ENCODE measurements around the gene CCDC201. TPM values are rescaled to one million over a fixed set of nuclear protein-coding genes. Genes with fewer than 3 reads are reported as not detected.

CCDC201 gene
- polyA plus RNA-seq, 4 donors = not detected

GRCh38 chr7:45893996-45894664, 21.2 kb upstream of the CCDC201 start:
- no peak for DNase-seq (ENCODE audit: low read depth in 4 of 4, low spot score in 3 of 4)

GRCh38 chr7:45893374-45893995, 20.6 kb upstream of the CCDC201 start:
- no peak for DNase-seq (ENCODE audit: low read depth in 4 of 4, low spot score in 3 of 4)

GRCh38 chr7:45892407-45893035, 19.6 kb upstream of the CCDC201 start:
- no peak for DNase-seq (ENCODE audit: low read depth in 4 of 4, low spot score in 3 of 4)

GRCh38 chr7:45891462-45892402, 18.9 kb upstream of the CCDC201 start:
- no peak for DNase-seq (ENCODE audit: low read depth in 4 of 4, low spot score in 3 of 4)

GRCh38 chr7:45890902-45891461, 18.1 kb upstream of the CCDC201 start:
- DNase-seq (ENCODE audit: low read depth in 4 of 4, low spot score in 3 of 4) = no peak

GRCh38 chr7:45890125-45890901, 17.4 kb upstream of the CCDC201 start:
- DNase-seq (ENCODE audit: low read depth in 4 of 4, low spot score in 3 of 4) = no peak

GRCh38 chr7:45889367-45890067, 16.6 kb upstream of the CCDC201 start:
- no peak for DNase-seq (ENCODE audit: low read depth in 4 of 4, low spot score in 3 of 4)

GRCh38 chr7:45888993-45889366, 16.1 kb upstream of the CCDC201 start:
- no peak for DNase-seq (ENCODE audit: low read depth in 4 of 4, low spot score in 3 of 4)

GRCh38 chr7:45888185-45888992, 15.5 kb upstream of the CCDC201 start, which contains the start of gene IGFBP1:
Gene IGFBP1 (plus strand): TSS chr7:45888488. CDS start chr7:45888653, 165 bp downstream.
- DNase-seq (ENCODE audit: low read depth in 4 of 4, low spot score in 3 of 4) = no peak

- DNase-seq (ENCODE audit: low read depth in 4 of 4, low spot score in 3 of 4) = no peak
Observed at GRCh38 chr7:45886931-45887667, 14.2 kb upstream of the CCDC201 start.

GRCh38 chr7:45885264-45885882, 12.5 kb upstream of the CCDC201 start:
- DNase-seq (ENCODE audit: low read depth in 4 of 4, low spot score in 3 of 4) = no peak

GRCh38 chr7:45884136-45884535, 11.3 kb upstream of the CCDC201 start:
- no peak for DNase-seq (ENCODE audit: low read depth in 4 of 4, low spot score in 3 of 4)

GRCh38 chr7:45882465-45882810, 9.6 kb upstream of the CCDC201 start:
- no peak for DNase-seq (ENCODE audit: low read depth in 4 of 4, low spot score in 3 of 4)

GRCh38 chr7:45881759-45882464, 9.0 kb upstream of the CCDC201 start:
- no peak for DNase-seq (ENCODE audit: low read depth in 4 of 4, low spot score in 3 of 4)

- no peak for DNase-seq (ENCODE audit: low read depth in 4 of 4, low spot score in 3 of 4)
Observed at GRCh38 chr7:45881280-45881758, 8.4 kb upstream of the CCDC201 start.

GRCh38 chr7:45880433-45880860, 7.6 kb upstream of the CCDC201 start:
- no peak for DNase-seq (ENCODE audit: low read depth in 4 of 4, low spot score in 3 of 4)
